MM.1S (cell line): ENCODE measurements around the gene TMIGD3.

Experiments used
- DNase-seq: peaks from one replicate; pipeline ENCODE4 v3.0.0-alpha.2; 2015
- H2AFZ ChIP-seq: fragments of 300-600 bp; sonication (generic); 2 replicates; pipeline ENCODE4 v1.6.0; 2016; ENCODE audit warnings: antibody characterized with exemption, low read length
- H3F3A ChIP-seq: fragments of 300-600 bp; sonication (generic); 2 replicates; pipeline ENCODE4 v1.6.1; 2016; ENCODE audit warnings: mild to moderate bottlenecking, antibody characterized with exemption, low read length, moderate library complexity, mixed read lengths; ENCODE audit not compliant: insufficient read depth
- H3K27ac ChIP-seq: fragments of 300-600 bp; sonication (generic); 2 replicates; pipeline ENCODE4 v1.5.1; 2016; ENCODE audit warnings: mild to moderate bottlenecking, low read length
- H3K27me3 ChIP-seq: fragments of 300-600 bp; sonication (generic); replicated peaks from 2 replicates; pipeline ENCODE4 v1.6.0; 2016; ENCODE audit warnings: low read length; ENCODE audit not compliant: insufficient read depth
- H3K36me3 ChIP-seq: fragments of 300-600 bp; sonication (generic); replicated peaks from 2 replicates; pipeline ENCODE4 v1.6.1; 2016; ENCODE audit warnings: mild to moderate bottlenecking, low read length, mixed read lengths; ENCODE audit not compliant: insufficient read depth
- H3K4me1 ChIP-seq: fragments of 300-600 bp; sonication (generic); 2 replicates; pipeline ENCODE4 v1.6.1; 2016; ENCODE audit warnings: low read length, mixed read lengths
- H3K4me2 ChIP-seq: fragments of 300-600 bp; sonication (generic); 2 replicates; pipeline ENCODE4 v1.6.0; 2016; ENCODE audit warnings: low read depth, low read length
- H3K4me3 ChIP-seq: fragments of 300-600 bp; sonication (generic); 2 replicates; pipeline ENCODE4 v1.5.1; 2016; ENCODE audit warnings: low read length, mixed read lengths
- H3K79me2 ChIP-seq: fragments of 300-600 bp; sonication (generic); 2 replicates; pipeline ENCODE4 v1.6.1; 2016; ENCODE audit warnings: mixed run types, low read length, mixed read lengths
- H3K9ac ChIP-seq: fragments of 300-600 bp; sonication (generic); 2 replicates; pipeline ENCODE4 v1.6.1; 2016; ENCODE audit warnings: low read length, mixed read lengths
- H3K9me2 ChIP-seq: fragments of 300-600 bp; sonication (generic); replicated peaks from 2 replicates; pipeline ENCODE4 v1.6.1; 2016; ENCODE audit warnings: mild to moderate bottlenecking, low read length, mixed read lengths; ENCODE audit not compliant: insufficient read depth
- H3K9me3 ChIP-seq: fragments of 300-600 bp; sonication (generic); replicated peaks from 2 replicates; pipeline ENCODE4 v1.6.1; 2016; ENCODE audit warnings: mild to moderate bottlenecking, low read length, mixed read lengths; ENCODE audit not compliant: insufficient read depth
- H4K20me1 ChIP-seq: fragments of 300-600 bp; sonication (generic); 2 replicates; pipeline ENCODE4 v1.6.1; 2016; ENCODE audit warnings: mild to moderate bottlenecking, low read length, moderate library complexity, mixed read lengths; ENCODE audit not compliant: insufficient read depth
- CTCF ChIP-seq: fragments of 300-600 bp; sonication (generic); IDR thresholded peaks from 2 replicates; pipeline ENCODE4 v1.5.1; 2016; ENCODE audit warnings: antibody characterized with exemption, low read length, mixed read lengths
- EZH2 ChIP-seq: fragments of 300-600 bp; sonication (generic); optimal IDR thresholded peaks from 2 replicates; pipeline ENCODE3; 2017; ENCODE audit warnings: low read depth, mild to moderate bottlenecking, antibody characterized with exemption, low read length, mixed read lengths
- EZH2phosphoT487 ChIP-seq: fragments of 300-600 bp; sonication (generic); IDR thresholded peaks from 2 replicates; pipeline ENCODE4 v1.6.1; 2018; ENCODE audit warnings: antibody characterized with exemption, low read length

The TMIGD3 gene

GRCh38 chr1:111442457-111442856, 61.0 kb downstream of the TMIGD3 start:
- no peak for DNase-seq
- Histone ChIP-seq H3K9ac (no peak overlapping the region), H3K79me2 (peaks cover 6% of the 10 kb centered on the region), H4K20me1 (no peaks in the 10 kb centered on the region), H3K9me3 (no peaks in the 10 kb centered on the region), H3K27me3 (no peaks in the 10 kb centered on the region), H3K36me3 (no peaks in the 10 kb centered on the region), H3K27ac (no peak overlapping the region), H3K9me2 (no peaks in the 10 kb centered on the region), H3K4me3 (no peak overlapping the region), H3K4me1 (no peaks in the 10 kb centered on the region), H3K4me2 (no peak overlapping the region), H3F3A (no peaks in the 10 kb centered on the region), H2AFZ (no peak overlapping the region)
- TF ChIP-seq EZH2phosphoT487 (no peak), EZH2 (no peak), CTCF (no peak)

- no peaks in the 10 kb centered on the region for H3K9me2 ChIP-seq
- H3K4me2 ChIP-seq, result no peak overlapping the region
- TF ChIP-seq EZH2phosphoT487 (no peak), CTCF (peak; percentile 50)
- no peak overlapping the region for H3K4me3 ChIP-seq
- no peaks in the 10 kb centered on the region for H3K4me1 ChIP-seq
- H3K27me3 ChIP-seq, result no peaks in the 10 kb centered on the region
- H3K9me3 ChIP-seq, result no peaks in the 10 kb centered on the region
- H3K9ac ChIP-seq, result no peak overlapping the region
- no peaks in the 10 kb centered on the region for H3K36me3 ChIP-seq
- no peak overlapping the region for H3K27ac ChIP-seq
- no peak overlapping the region for H2AFZ ChIP-seq
- no peaks in the 10 kb centered on the region for H3F3A ChIP-seq
- no peaks in the 10 kb centered on the region; the same call in 1 of the 2 replicates for H3K79me2 ChIP-seq
- no peaks in the 10 kb centered on the region for H4K20me1 ChIP-seq
- DNase-seq, result peak; percentile 23
Measured at GRCh38 chr1:111441573-111442192, 61.8 kb downstream of the TMIGD3 start.

- Histone ChIP-seq H3K27ac (no peak overlapping the region), H3K9me2 (no peaks in the 10 kb centered on the region), H3K4me1 (no peaks in the 10 kb centered on the region), H3F3A (no peaks in the 10 kb centered on the region), H3K27me3 (no peaks in the 10 kb centered on the region), H3K9ac (no peak overlapping the region), H3K79me2 (no peaks in the 10 kb centered on the region), H4K20me1 (no peaks in the 10 kb centered on the region), H2AFZ (no peak overlapping the region), H3K36me3 (no peaks in the 10 kb centered on the region), H3K4me3 (no peak overlapping the region), H3K9me3 (no peaks in the 10 kb centered on the region), H3K4me2 (no peak overlapping the region)
- TF ChIP-seq EZH2 (no peak), CTCF (no peak), EZH2phosphoT487 (no peak)
- no peak for DNase-seq
Measured at GRCh38 chr1:111439461-111440351, 63.7 kb downstream of the TMIGD3 start.
